K562 (cell line): ENCODE results near the gene TMCO4. TPM values are rescaled to one million over a fixed set of nuclear protein-coding genes. Genes with fewer than 3 reads are reported as not detected.
A peak's percentile ranks its signal among the peaks of the same experiment; 100 is the strongest.

ENCODE experiments used
- ATAC-seq: fragments of 200-7000 bp; cut with Tn5 transposase; 3 replicates; pipeline ENCODE4 v1.9.1; 2020; ENCODE audit warnings: moderate library complexity
- BruUV-seq: library from RNA; stranded (reverse); fragments of 400-500 nt; replicated peaks from 2 replicates; lab custom pipeline; 2021; lab: Mats Ljungman, UMichigan
- CTCF ChIA-PET: fragments of 300-600 bp; formaldehyde crosslinking; extraction: SDS; loops from one replicate; lab custom pipeline; 2021; ENCODE audit warnings: low intra/inter-chr PET ratio; lab: Yijun Ruan, JAX
- POLR2A ChIA-PET: fragments of 300-600, 350-650 bp; sonication (Branson Sonifier 250); formaldehyde crosslinking; extraction: SDS; loops from one replicate; lab custom pipeline; 2021; ENCODE audit warnings: antibody characterized with exemption, inconsistent platforms; lab: Yijun Ruan, JAX
- DNase-seq, 4 experiments: peaks; one replicate each; pipeline versions ENCODE4 v3.0.0 to v3.0.0-alpha.2; 2011 to 2018; ENCODE audit warnings: low spot score in 3 of 4, mixed read lengths in 3 of 4; ENCODE audit errors: extremely low read depth in 1 of 4
- FAIRE-seq: peaks from 2 replicates; lab custom pipeline; 2011; peaks lifted over from hg19 to GRCh38; lab: Jason Lieb, UNC
- H2AFZ ChIP-seq: 2 replicates; pipeline ENCODE4 v1.6.0; 2011; ENCODE audit warnings: low read depth, low read length, control low read depth, inconsistent platforms
- H3K27ac ChIP-seq: fragments of 200-600 bp; 3 replicates; pipeline ENCODE4 v1.8.0; 2011; ENCODE audit warnings: low read depth, mild to moderate bottlenecking, control low read depth, inconsistent platforms, low read length, moderate library complexity, mixed read lengths; ENCODE audit errors: extremely low read depth
- H3K27me3 ChIP-seq, 2 experiments: fragments of 300-600 bp in 1 of 2; 2 replicates in 1 of 2; 3 replicates in 1 of 2; pipeline versions ENCODE4 v1.6.0 to v1.8.0; 2011; ENCODE audit warnings: inconsistent platforms in 2 of 2, low read length in 2 of 2, mild to moderate bottlenecking in 1 of 2, mixed read lengths in 1 of 2, moderate library complexity in 1 of 2; ENCODE audit not compliant: control insufficient read depth in 2 of 2, insufficient read depth in 2 of 2
- H3K36me3 ChIP-seq: fragments of 300-600 bp; 3 replicates; pipeline ENCODE4 v1.8.0; 2011; ENCODE audit warnings: mild to moderate bottlenecking, low read length, inconsistent platforms; ENCODE audit not compliant: control insufficient read depth, insufficient read depth
- H3K4me1 ChIP-seq, 2 experiments: fragments of 200-600 bp in 1 of 2; replicated peaks in 1 of 2; 2 replicates in 1 of 2; 3 replicates in 1 of 2; pipeline versions ENCODE4 v1.5.1 to v1.8.0; 2011; ENCODE audit warnings: inconsistent platforms in 2 of 2, low read length in 2 of 2, mild to moderate bottlenecking in 1 of 2, mixed read lengths in 1 of 2, moderate library complexity in 1 of 2; ENCODE audit not compliant: control insufficient read depth in 2 of 2, insufficient read depth in 2 of 2
- H3K4me2 ChIP-seq: 2 replicates; pipeline ENCODE4 v1.6.1; 2011; ENCODE audit warnings: low read length, control low read depth, inconsistent platforms, mixed read lengths; ENCODE audit not compliant: insufficient read depth
- H3K4me3 ChIP-seq: fragments of 200-600 bp; sonication (generic), shearing (Covaris generic); 2 replicates; pipeline ENCODE4 v1.5.1; 2016; ENCODE audit warnings: control low read depth, inconsistent platforms
- H3K79me2 ChIP-seq: fragments of 200-600 bp; 3 replicates; pipeline ENCODE4 v1.8.0; 2011; ENCODE audit warnings: low read length, inconsistent platforms; ENCODE audit not compliant: control insufficient read depth, insufficient read depth
- H3K9ac ChIP-seq, 2 experiments: 2 replicates each; pipeline versions ENCODE4 v1.6.0 to v1.6.1; 2011; ENCODE audit warnings: low read depth in 2 of 2, low read length in 2 of 2, control low read depth in 1 of 2, inconsistent platforms in 1 of 2, mild to moderate bottlenecking in 1 of 2, mixed read lengths in 1 of 2; ENCODE audit not compliant: insufficient read depth in 1 of 2
- H3K9me1 ChIP-seq: one replicate; pipeline ENCODE4 v1.6.0; 2011; ENCODE audit warnings: inconsistent platforms, mild to moderate bottlenecking, low read length, moderate library complexity; ENCODE audit not compliant: control insufficient read depth, insufficient read depth
- H3K9me3 ChIP-seq: replicated peaks from 2 replicates; pipeline ENCODE4 v1.5.1; 2011; ENCODE audit warnings: low read depth, low read length, inconsistent platforms; ENCODE audit not compliant: control insufficient read depth, insufficient read depth
- H4K20me1 ChIP-seq: replicated peaks from 2 replicates; pipeline ENCODE4 v1.6.1; 2011; ENCODE audit warnings: low read length, inconsistent platforms, mixed read lengths; ENCODE audit not compliant: control insufficient read depth, insufficient read depth
- ATF1 ChIP-seq, 2 experiments: fragments of 450-650 bp in 1 of 2; IDR thresholded peaks; 2 replicates each; pipeline ENCODE4 v1.6.1; 2016; ENCODE audit warnings: missing compliant biosample characterization in 1 of 2, missing genetic modification characterization in 1 of 2
- CEBPB ChIP-seq: fragments of 450-650 bp; IDR thresholded peaks from 2 replicates; pipeline ENCODE4 v1.6.1; 2016; ENCODE audit warnings: missing genetic modification characterization, missing compliant biosample characterization
- CEBPG ChIP-seq, 3 experiments: fragments of 200-800 bp in 1 of 3; sonication (Bioruptor generic) in 1 of 3; sonication (generic) in 1 of 3; formaldehyde crosslinking in 1 of 3; IDR thresholded peaks in 2 of 3; conservative IDR thresholded peaks in 1 of 3; 2 replicates each; pipeline versions ENCODE4 v1.6.1 to v1.8.0; 2016 to 2022; ENCODE audit warnings: missing compliant biosample characterization in 2 of 3, missing genetic modification characterization in 2 of 3, mild to moderate bottlenecking in 1 of 3, missing genetic modification reagents in 1 of 3
- GTF2A2 ChIP-seq: IDR thresholded peaks from 2 replicates; pipeline ENCODE4 v1.6.1; 2016; ENCODE audit warnings: mild to moderate bottlenecking, missing genetic modification characterization, missing compliant biosample characterization
- GTF2B ChIP-seq: IDR thresholded peaks from 2 replicates; pipeline ENCODE4 v1.6.1; 2011; ENCODE audit not compliant: insufficient read length; ENCODE audit errors: extremely low read depth
- KLF10 ChIP-seq: fragments of 250-450 bp; sonication (Bioruptor Pico); IDR thresholded peaks from 2 replicates; pipeline ENCODE4 v1.6.1; 2021; ENCODE audit warnings: matching md5 sums
- SRSF7 ChIP-seq: fragments of 200-400 bp; formaldehyde crosslinking; optimal IDR thresholded peaks from 2 replicates; pipeline ENCODE3; 2017; ENCODE audit warnings: mild to moderate bottlenecking, low read depth, low read length
- THRAP3 ChIP-seq: fragments of 450-650 bp; IDR thresholded peaks from 2 replicates; pipeline ENCODE4 v1.6.1; 2016; ENCODE audit warnings: mild to moderate bottlenecking, inconsistent platforms, borderline replicate concordance
- ZBTB49 ChIP-seq: sonication (generic); formaldehyde crosslinking; IDR thresholded peaks from 2 replicates; pipeline ENCODE4 v1.8.0; 2022; ENCODE audit warnings: missing genetic modification reagents, mild to moderate bottlenecking, borderline replicate concordance
- ZEB2 ChIP-seq: fragments of 450-650 bp; IDR thresholded peaks from 2 replicates; pipeline ENCODE4 v1.6.1; 2016
- WGBS: fragments of 100-300 bp; shearing (Covaris generic); methylation state at CpG from one replicate; pipeline ENCODE4 v1.1.6; 2016; ENCODE audit warnings: low coverage, mixed read lengths; ENCODE audit not compliant: insufficient coverage; ENCODE audit errors: missing lambda C conversion rate; 5-methylcytosine and 5-hydroxymethylcytosine counted together
- in situ Hi-C: fragments of 300-500 bp; cut with MboI; formaldehyde crosslinking; loops from 4 replicates; pipeline ENCODE4 v1.15.0; 2018; ENCODE audit warnings: inconsistent platforms, mixed read lengths
- intact Hi-C: fragments of 100-400 bp; cut with micrococcal nuclease; formaldehyde crosslinking; loops from 2 replicates; pipeline ENCODE4 v1.14.2; 2022
- polyA plus RNA-seq, 8 experiments: library from polyadenylated mRNA; depleted of rRNA in 4 of 8; stranded (reverse) in 5 of 8; unstranded in 3 of 8; fragments of >200 nt; fragmentation: Nextera tagmentation in 2 of 8; fragmentation: Illumina TruSeq in 1 of 8; extraction: Ambion mirVana in 2 of 8; extraction: Trizol in 1 of 8; gene quantifications; 2 replicates each; pipeline versions ENCODE4 v1.2.1 to v1.2.3, GENCODE V29; 2011 to 2014; ENCODE audit warnings: inconsistent platforms in 1 of 8, missing spikeins in 1 of 8
- total RNA-seq, 7 experiments: library from RNA; depleted of rRNA in 6 of 7; stranded (reverse); fragments of >200 nt in 6 of 7; fragmentation: Illumina TruSeq in 2 of 7; extraction: Trizol in 2 of 7; gene quantifications; 2 replicates each; pipeline versions ENCODE4 v1.2.1 to v1.2.3, GENCODE V29; 2011 to 2021; ENCODE audit warnings: low replicate concordance in 1 of 7
- TF ChIP-seq, protein P1 (sequence below): fragments of 250-450 bp; sonication (Bioruptor Pico); IDR thresholded peaks from 2 replicates; pipeline ENCODE4 v1.5.0; 2021; ENCODE audit warnings: mild to moderate bottlenecking, moderate library complexity

Gene TMCO4
- total and polyA plus RNA-seq, 9 of the 15 experiments (the other 6 are each of a cell fraction or from before 2014, with no cell fraction given), result 0.06 to 2.1 (median 1.2) TPM

DNA sequence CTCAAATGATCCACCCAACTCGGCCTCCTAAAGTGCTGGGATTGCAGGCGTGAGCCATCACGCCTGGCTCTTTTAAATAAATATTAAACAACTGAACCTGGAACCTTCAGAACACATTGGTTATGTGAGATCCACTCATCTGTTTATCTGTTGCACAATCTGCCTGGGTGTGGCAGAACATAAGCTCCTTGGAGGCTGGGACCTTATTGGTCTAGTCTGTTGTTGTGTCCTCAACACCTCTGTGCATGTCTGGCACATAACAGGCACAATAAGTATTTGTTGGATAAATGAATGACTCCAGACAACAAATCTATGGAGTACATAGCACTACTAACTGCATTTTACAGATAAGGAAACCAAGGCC is 159.7 kb downstream of the TMCO4 start:
- H3K9ac ChIP-seq, result no peak overlapping the region
- no peak overlapping the region for H3K27ac ChIP-seq
- peaks cover 13 to 26% of the 10 kb centered on the region in 2 experiments; a peak in 4 of 5 replicates for H3K27me3 ChIP-seq
- POLR2A ChIA-PET, result interaction anchor here (0.5 to 4.2 kb wide), 3 partner anchors 10 to 224 kb away, joined by 3 to 18 read pairs (median 6); no protein-coding TSS in a partner anchor
- no peaks in the 10 kb centered on the region for H3K9me1 ChIP-seq
- FAIRE-seq, result no peak
- CTCF ChIA-PET, result no interaction called here
- H3K4me3 ChIP-seq, result no peak overlapping the region
- WGBS, result 26% methylated on average over 3 of the region's 3 CpGs
- H3K4me2 ChIP-seq, result no peak overlapping the region
- intact Hi-C loops, result loop anchor here (10.0 kb wide), 1 partner anchor 175 kb away; no protein-coding TSS in a partner anchor
- in situ Hi-C loops, result no loop called here
- no peak overlapping the region for H2AFZ ChIP-seq
- no peaks in the 10 kb centered on the region for H3K9me3 ChIP-seq
- H3K79me2 ChIP-seq, result no peaks in the 10 kb centered on the region
- TF ChIP-seq ZBTB49 (CRISPR knock-in tag) (no peak), CEBPB (tag) (peak; percentile 82), THRAP3 (no peak), GTF2B (no peak), ZEB2 (no peak), KLF10 (no peak), SRSF7 (no peak), GTF2A2 (tag) (no peak), ATF1 (CRISPR knock-in tag; IDR thresholded peaks at IDR 0.05) (no peak), ATF1 (tag; IDR thresholded peaks at IDR 0.05) (no peak), CEBPG (CRISPR knock-in tag; IDR thresholded peaks at IDR 0.05) (0 out of 2 replicates have a peak, but pooled peaks have one; percentile 34), CEBPG (tag; conservative IDR thresholded peaks at IDR 0.05 in 1 of 2, IDR thresholded peaks at IDR 0.05 in 1 of 2) (peak; percentile 42 to 79; a peak in 3 of 4 replicates)
- TF ChIP-seq, protein P1, sequence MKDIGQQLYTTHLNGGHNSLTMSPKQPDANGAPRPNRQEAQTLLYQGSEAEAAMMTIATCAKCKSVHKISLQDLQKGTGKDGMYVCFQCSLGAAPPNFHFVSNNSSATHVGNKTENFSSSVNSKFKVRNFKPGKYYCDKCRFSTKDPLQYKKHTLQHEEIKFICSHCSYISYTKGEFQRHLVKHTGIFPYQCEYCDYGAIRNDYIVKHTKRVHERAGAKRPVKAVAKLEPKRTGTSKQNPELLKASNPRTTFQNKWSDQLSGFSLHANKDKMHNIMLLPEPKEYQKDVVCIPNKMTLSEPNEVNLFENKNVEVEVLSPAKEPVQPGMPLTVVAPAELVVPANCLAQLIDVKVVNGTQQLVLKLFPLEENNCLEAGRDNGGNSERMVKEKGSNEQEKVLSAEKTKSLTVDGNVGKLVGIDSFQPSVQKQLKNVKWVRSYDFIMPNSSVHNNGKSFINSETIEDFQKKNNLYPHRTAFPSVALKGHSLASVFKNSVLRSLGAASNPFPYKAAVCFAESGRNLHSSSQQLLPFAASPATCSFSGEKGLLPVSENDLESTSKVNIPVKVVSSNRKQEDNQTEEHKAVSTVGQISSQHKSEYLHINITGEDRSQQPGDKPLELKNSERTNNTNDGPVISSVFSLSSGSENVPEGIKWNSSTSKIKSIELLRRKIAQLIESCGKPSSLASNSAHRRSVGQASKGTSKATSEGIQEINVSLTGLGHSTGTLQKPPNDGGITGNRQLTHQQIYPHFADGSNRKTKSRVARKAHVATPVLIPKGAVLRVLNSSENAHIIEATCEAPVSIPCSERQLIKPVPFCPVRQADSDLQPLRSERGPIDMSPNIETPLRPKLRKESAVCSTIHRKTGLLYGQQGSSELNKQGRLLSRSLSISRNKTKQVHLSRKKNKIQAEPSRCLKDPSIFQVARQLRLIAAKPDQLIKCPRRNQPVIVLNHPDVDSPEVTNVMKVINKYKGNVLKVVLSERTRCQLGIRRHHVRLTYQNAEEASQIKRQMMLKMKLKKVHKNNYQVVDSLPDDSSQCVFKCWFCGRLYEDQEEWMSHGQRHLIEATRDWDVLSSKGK (CRISPR knock-in tag), result no peak
- DNase-seq, result no peak
- no peaks in the 10 kb centered on the region for H3K36me3 ChIP-seq
- no TSS peak for BruUV-seq
- ATAC-seq, result no peak
- no peaks in the 10 kb centered on the region for H4K20me1 ChIP-seq
- peaks cover 0 to 21% of the 10 kb centered on the region in 2 experiments; a peak in 4 of 5 replicates for H3K4me1 ChIP-seq
